Activated CD4-positive, alpha-beta T cell treated with anti-CD3 and anti-CD28 coated beads, Interleukin-2, amount 50 U/mL, for 4 hours (primary cell): ENCODE measurements around the gene PAOX.

ENCODE experiments used
- DNase-seq, 2 experiments: peaks; one replicate each; pipeline ENCODE4 v3.0.0-alpha.2; 2020

Gene PAOX

DNA sequence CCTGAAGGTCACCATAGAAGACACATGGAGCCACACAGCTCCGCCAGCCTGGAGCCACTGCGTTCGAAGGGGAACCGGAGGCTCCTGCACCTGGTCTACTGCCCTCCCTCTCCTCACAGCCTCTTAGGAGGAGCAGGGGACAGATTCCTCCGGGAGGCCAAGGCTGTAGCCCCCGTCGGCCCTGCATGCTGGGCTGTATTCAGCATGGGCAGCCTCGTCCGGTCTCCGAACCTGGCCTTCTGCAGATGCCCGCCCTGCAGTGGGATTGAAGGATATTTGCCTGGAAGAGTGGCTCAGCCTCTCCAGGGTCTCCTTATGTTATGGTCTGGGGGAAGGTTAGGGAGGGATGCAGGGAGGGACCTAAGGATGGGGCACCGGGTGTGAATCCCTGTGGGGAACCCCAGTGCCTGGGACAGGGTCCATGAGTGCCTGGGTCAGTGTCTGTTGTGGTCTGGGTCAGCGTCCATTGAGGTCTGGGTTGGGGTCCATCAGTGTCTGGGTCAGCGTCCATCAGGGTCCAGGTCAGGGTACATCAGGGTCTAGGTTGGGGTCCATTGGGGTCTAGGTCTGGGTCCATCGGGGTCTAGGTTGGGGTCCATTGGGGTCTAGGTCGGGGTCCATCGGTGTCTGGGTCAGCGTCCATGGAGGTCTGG is 61.7 kb downstream of the PAOX start:
- no peak for DNase-seq
